T-cell (primary cell): ENCODE results near the gene TENM4. TPM values are rescaled to one million over a fixed set of nuclear protein-coding genes. Genes with fewer than 3 reads are reported as not detected.
A peak's percentile ranks its signal among the peaks of the same experiment; 100 is the strongest.

Experiments
- ATAC-seq, 4 experiments: fragments of 200-7000 bp in 3 of 4; fragments of 150-1000 bp in 1 of 4; cut with Tn5 transposase; replicated peaks in 1 of 4; 1 replicate in 3 of 4; 2 replicates in 1 of 4; pipeline ENCODE4 v1.10.0; 2021; ENCODE audit warnings: moderate library complexity in 3 of 4, mild to moderate bottlenecking in 2 of 4, moderate number of reproducible peaks in 1 of 4
- CTCF ChIA-PET, 2 donors: fragments of 300-600 bp; sonication (Branson Sonifier 250); formaldehyde crosslinking; loops; one replicate each; lab custom pipeline; 2022; ENCODE audit warnings: antibody characterized with exemption in 2 of 2; lab: Charles Lee
- POLR2A ChIA-PET, 2 donors: fragments of 300-600 bp; sonication (Branson Sonifier 250); formaldehyde crosslinking; loops; one replicate each; lab custom pipeline; 2022; ENCODE audit warnings: antibody characterized with exemption in 2 of 2; lab: Charles Lee
- DNase-seq, 35 experiments: peaks; one replicate each; pipeline versions ENCODE4 v3.0.0 to v3.0.0-alpha.2; 2013 to 2023
- H3K27ac ChIP-seq: one replicate; pipeline ENCODE4 v1.5.1; 2013; ENCODE audit warnings: low read length
- H3K27me3 ChIP-seq, 2 experiments: replicated peaks in 1 of 2; 1 replicate in 1 of 2; 2 replicates in 1 of 2; pipeline versions ENCODE4 v1.6.1 to v1.7.0; 2013; ENCODE audit warnings: low read length in 1 of 2, mixed read lengths in 1 of 2; ENCODE audit not compliant: control insufficient read depth in 2 of 2, insufficient read depth in 2 of 2; ENCODE audit errors: extremely low read depth in 1 of 2
- H3K36me3 ChIP-seq, 2 donors: 1 replicate in 1 of 2; 2 replicates in 1 of 2; pipeline versions ENCODE4 v1.6.1 to v1.7.0; 2013; ENCODE audit warnings: low read length in 1 of 2; ENCODE audit not compliant: control insufficient read depth in 2 of 2, insufficient read depth in 1 of 2; ENCODE audit errors: extremely low read depth in 1 of 2
- H3K4me1 ChIP-seq, 2 experiments: 1 replicate in 1 of 2; 2 replicates in 1 of 2; pipeline versions ENCODE4 v1.6.1 to v1.7.0; 2013; ENCODE audit warnings: low read length in 2 of 2, mixed read lengths in 1 of 2; ENCODE audit not compliant: insufficient read depth in 2 of 2, control insufficient read depth in 1 of 2; ENCODE audit errors: extremely low read depth in 1 of 2
- H3K4me3 ChIP-seq, 2 donors: 1 replicate in 1 of 2; 2 replicates in 1 of 2; pipeline versions ENCODE4 v1.5.1 to v1.7.0; 2013; ENCODE audit warnings: mild to moderate bottlenecking in 2 of 2, low read length in 1 of 2, moderate library complexity in 1 of 2; ENCODE audit not compliant: control insufficient read depth in 1 of 2; ENCODE audit errors: extremely low read depth in 1 of 2
- H3K9me3 ChIP-seq: 2 replicates; pipeline ENCODE4 v1.7.0; 2013
- H3K27ac Mint-ChIP-seq, 2 donors: one replicate each; pipeline ENCODE4 v1.8.0; 2020 to 2021; ENCODE audit warnings: mild to moderate bottlenecking in 2 of 2, mixed read lengths in 2 of 2
- H3K27me3 Mint-ChIP-seq, 2 donors: one replicate each; pipeline ENCODE4 v1.8.0; 2021 to 2022; ENCODE audit warnings: mixed read lengths in 2 of 2
- H3K36me3 Mint-ChIP-seq: one replicate; pipeline ENCODE4 v1.8.0; 2021; ENCODE audit warnings: mixed read lengths
- H3K4me1 Mint-ChIP-seq, 3 donors: one replicate each; pipeline ENCODE4 v1.8.0; 2020 to 2022; ENCODE audit warnings: mixed read lengths in 3 of 3, mild to moderate bottlenecking in 1 of 3
- H3K4me3 Mint-ChIP-seq, 3 donors: one replicate each; pipeline ENCODE4 v1.8.0; 2020 to 2022; ENCODE audit warnings: mild to moderate bottlenecking in 3 of 3, mixed read lengths in 3 of 3, moderate library complexity in 3 of 3
- H3K9me3 Mint-ChIP-seq, 3 donors: one replicate each; pipeline ENCODE4 v1.8.0; 2020 to 2022; ENCODE audit warnings: mixed read lengths in 3 of 3
- WGBS: methylation state at CpG from one replicate; pipeline ENCODE4 v1.1.5; 2013; ENCODE audit warnings: missing lambda C conversion rate; ENCODE audit not compliant: insufficient coverage; 5-methylcytosine and 5-hydroxymethylcytosine counted together
- total RNA-seq, 35 experiments: library from RNA in 6 of 35; stranded (reverse) in 6 of 35; fragments of 120-200 nt in 1 of 35; gene quantifications; one replicate each; pipeline versions ENCODE4 v1.2.1 to v1.2.4 and lab custom pipeline; 2013 to 2026

Gene TENM4
- total RNA-seq, 5 donors from 2014 or later (not counting 1 experiment from before 2014, with no cell fraction given) = 0.03 to 0.35 (median 0.03) TPM; not detected in 2

- POLR2A ChIA-PET = no interaction called here
- Histone ChIP-seq H3K4me3 (no peak overlapping the region), H3K27ac (no peak overlapping the region), H3K36me3 (no peaks in the 10 kb centered on the region), H3K4me1 (no peaks in the 10 kb centered on the region), H3K9me3 (no peaks in the 10 kb centered on the region), H3K27me3 (peaks cover 0 to 8% of the 10 kb centered on the region in 2 experiments)
- CTCF ChIA-PET = interaction anchor here in 1 of 2 donors (1.0 kb wide), 1 partner anchor 433 kb away, joined by 3 read pairs; no protein-coding TSS in a partner anchor
- ATAC-seq (peak in 1 of 4 experiments; percentile 18), DNase-seq (no peak)
- no peaks in the 10 kb centered on the region for H3K4me1 Mint-ChIP-seq
- H3K36me3 Mint-ChIP-seq = no peaks in the 10 kb centered on the region
- 74% methylated on average over 6 of the region's 7 CpGs for WGBS
- no peak overlapping the region for H3K4me3 Mint-ChIP-seq
- H3K27ac Mint-ChIP-seq = no peak overlapping the region
- no peaks in the 10 kb centered on the region for H3K9me3 Mint-ChIP-seq
- H3K27me3 Mint-ChIP-seq = no peaks in the 10 kb centered on the region
These were observed 361.8 kb downstream of the TENM4 start for GRCh38 chr11:79078999-79079398.

GRCh38 chr11:79078456-79078855 is 362.4 kb downstream of the TENM4 start:
- Histone ChIP-seq H3K36me3 (no peaks in the 10 kb centered on the region), H3K9me3 (no peaks in the 10 kb centered on the region), H3K27me3 (peaks cover 0 to 8% of the 10 kb centered on the region in 2 experiments), H3K4me3 (no peak overlapping the region), H3K4me1 (no peaks in the 10 kb centered on the region), H3K27ac (no peak overlapping the region)
- Mint-ChIP-seq H3K4me3 (no peak overlapping the region), H3K27ac (no peak overlapping the region), H3K4me1 (no peaks in the 10 kb centered on the region), H3K9me3 (no peaks in the 10 kb centered on the region), H3K36me3 (no peaks in the 10 kb centered on the region), H3K27me3 (no peaks in the 10 kb centered on the region)
- ChIA-PET POLR2A (no interaction called here), CTCF (interaction anchor here in 1 of 2 donors (1.0 kb wide), 1 partner anchor 433 kb away, joined by 3 read pairs; no protein-coding TSS in a partner anchor)
- no CpG with 5 or more reads among the region's 2 CpGs for WGBS
- ATAC-seq (no peak), DNase-seq (no peak)

GRCh38 chr11:79077702-79078330 is 363.0 kb downstream of the TENM4 start:
- 74% methylated on average over 5 of the region's 9 CpGs for WGBS

GRCh38 chr11:79076526-79077115 is 364.2 kb downstream of the TENM4 start:
- H3K27ac Mint-ChIP-seq = no peak overlapping the region
- ChIA-PET POLR2A (no interaction called here), CTCF (interaction anchor here in 1 of 2 donors (2.2 kb wide), 1 partner anchor 430 kb away, joined by 15 read pairs; no protein-coding TSS in a partner anchor)

More at GRCh38 chr11:79077702-79078330, 363.0 kb downstream of the TENM4 start:
- ATAC-seq = no peak
- H3K4me3 ChIP-seq = no peak overlapping the region
- peaks cover 0 to 8% of the 10 kb centered on the region in 2 experiments for H3K27me3 ChIP-seq
- H3K36me3 Mint-ChIP-seq = no peaks in the 10 kb centered on the region
- DNase-seq = no peak
- no peak overlapping the region for H3K27ac ChIP-seq
- no peaks in the 10 kb centered on the region for H3K9me3 Mint-ChIP-seq
- no peak overlapping the region for H3K27ac Mint-ChIP-seq
- H3K9me3 ChIP-seq = no peaks in the 10 kb centered on the region
- no peaks in the 10 kb centered on the region for H3K4me1 Mint-ChIP-seq
- ChIA-PET POLR2A (no interaction called here), CTCF (no interaction called here)
- no peaks in the 10 kb centered on the region for H3K36me3 ChIP-seq
- H3K27me3 Mint-ChIP-seq = no peaks in the 10 kb centered on the region
- no peaks in the 10 kb centered on the region for H3K4me1 ChIP-seq
- no peak overlapping the region for H3K4me3 Mint-ChIP-seq

GRCh38 chr11:79074547-79074946 is 366.3 kb downstream of the TENM4 start:
- H3K27ac Mint-ChIP-seq = no peak overlapping the region
- no peaks in the 10 kb centered on the region for H3K4me1 ChIP-seq
- no peak overlapping the region for H3K4me3 Mint-ChIP-seq
- no peak for DNase-seq
- H3K4me3 ChIP-seq = no peak overlapping the region
- H3K27me3 Mint-ChIP-seq = no peaks in the 10 kb centered on the region
- H3K9me3 Mint-ChIP-seq = no peaks in the 10 kb centered on the region
- CTCF ChIA-PET = interaction anchor here in 1 of 2 donors (2.2 kb wide), 1 partner anchor 428 kb away, joined by 15 read pairs; no protein-coding TSS in a partner anchor
- no peaks in the 10 kb centered on the region for H3K36me3 Mint-ChIP-seq
- WGBS = 76% methylated on average over 3 of the region's 4 CpGs
- no peaks in the 10 kb centered on the region for H3K36me3 ChIP-seq
- ATAC-seq = no peak
- H3K27ac ChIP-seq = no peak overlapping the region
- no peaks in the 10 kb centered on the region for H3K9me3 ChIP-seq
- POLR2A ChIA-PET = no interaction called here
- peaks cover 0 to 4% of the 10 kb centered on the region in 2 experiments for H3K27me3 ChIP-seq
- no peaks in the 10 kb centered on the region for H3K4me1 Mint-ChIP-seq

More at GRCh38 chr11:79076526-79077115, 364.2 kb downstream of the TENM4 start:
- H3K27me3 ChIP-seq = peaks cover 0 to 8% of the 10 kb centered on the region in 2 experiments
- no peaks in the 10 kb centered on the region for H3K9me3 ChIP-seq
- ATAC-seq = no peak
- WGBS = 60% methylated on average over 1 of the region's 4 CpGs
- H3K4me1 Mint-ChIP-seq = no peaks in the 10 kb centered on the region
- no peaks in the 10 kb centered on the region for H3K4me1 ChIP-seq
- no peak overlapping the region for H3K4me3 ChIP-seq
- peak in 1 of 35 experiments; percentile 37 for DNase-seq
- no peaks in the 10 kb centered on the region for H3K36me3 Mint-ChIP-seq
- no peaks in the 10 kb centered on the region for H3K9me3 Mint-ChIP-seq
- H3K36me3 ChIP-seq = no peaks in the 10 kb centered on the region
- no peaks in the 10 kb centered on the region for H3K27me3 Mint-ChIP-seq
- H3K4me3 Mint-ChIP-seq = no peak overlapping the region
- H3K27ac ChIP-seq = no peak overlapping the region

GRCh38 chr11:79071190-79071589 is 369.6 kb downstream of the TENM4 start:
- H3K4me1 ChIP-seq = no peaks in the 10 kb centered on the region
- Mint-ChIP-seq H3K9me3 (no peaks in the 10 kb centered on the region), H3K4me1 (peaks cover 0 to 7% (median 1%) of the 10 kb centered on the region in 3 donors), H3K36me3 (no peaks in the 10 kb centered on the region), H3K27me3 (peaks cover 0 to 4% of the 10 kb centered on the region in 2 donors), H3K4me3 (no peak overlapping the region), H3K27ac (no peak overlapping the region)
- peaks cover 0 to 11% of the 10 kb centered on the region in 2 experiments for H3K27me3 ChIP-seq
- DNase-seq (no peak), ATAC-seq (no peak)
- H3K4me3 ChIP-seq = no peak overlapping the region
- H3K27ac ChIP-seq = no peak overlapping the region
- POLR2A ChIA-PET = no interaction called here
- no peaks in the 10 kb centered on the region for H3K36me3 ChIP-seq
- 100% methylated on average over 1 of the region's 1 CpG for WGBS
- CTCF ChIA-PET = interaction anchor here in 1 of 2 donors (0.5 to 1.5 kb wide), 2 partner anchors 426 to 1454 kb away, joined by 3 to 5 read pairs; no protein-coding TSS in a partner anchor
- H3K9me3 ChIP-seq = no peaks in the 10 kb centered on the region
